Tibial artery (tissue), 4 donors: ENCODE data around the gene MICAL3.
"Not testable (repeated sequence)": the region's sequence is repeated elsewhere in the genome, so short reads cannot be mapped to it uniquely, and the experiment has no call there.

ENCODE experiments used
- DNase-seq, 2 donors: peaks; one replicate each; pipeline ENCODE4 v3.0.0-alpha.2; 2019
- H3K27ac ChIP-seq, 2 donors: fragments of 200-600 bp; sonication (generic) in 1 of 2; 1 replicate in 1 of 2; 2 replicates in 1 of 2; pipeline ENCODE4 v1.5.1; 2018 to 2019; ENCODE audit warnings: mild to moderate bottlenecking in 1 of 2
- H3K27me3 ChIP-seq, 2 donors: fragments of 200-600 bp; sonication (generic) in 1 of 2; one replicate each; pipeline versions ENCODE4 v1.5.1 to v1.6.0; 2016 to 2019
- H3K36me3 ChIP-seq, 3 donors: fragments of 200-600 bp; sonication (generic) in 2 of 3; one replicate each; pipeline ENCODE4 v1.5.1; 2016 to 2019; ENCODE audit warnings: mild to moderate bottlenecking in 2 of 3
- H3K4me1 ChIP-seq, 4 donors: fragments of 200-600 bp; sonication (generic) in 2 of 4; 1 replicate in 3 of 4; 2 replicates in 1 of 4; pipeline ENCODE4 v1.5.1; 2016 to 2019
- H3K4me3 ChIP-seq, 2 donors: fragments of 200-600 bp; sonication (generic) in 1 of 2; 1 replicate in 1 of 2; 2 replicates in 1 of 2; pipeline ENCODE4 v1.5.1; 2018 to 2019; ENCODE audit warnings: mild to moderate bottlenecking in 2 of 2
- H3K9me3 ChIP-seq, 3 donors: fragments of 200-600 bp; sonication (generic) in 1 of 3; one replicate each; pipeline ENCODE4 v1.5.1; 2016 to 2019
- CTCF ChIP-seq, 2 experiments: fragments of 200-600 bp in 1 of 2; fragments of 450-650 bp in 1 of 2; IDR thresholded peaks; one replicate each; pipeline ENCODE4 v1.5.1; 2017 to 2019; ENCODE audit warnings: antibody characterized with exemption in 2 of 2, mild to moderate bottlenecking in 1 of 2, moderate library complexity in 1 of 2
- intact Hi-C: fragments of 100-400 bp; cut with DNase I; formaldehyde crosslinking; loops from one replicate; pipeline ENCODE4 v1.15.0; 2023; ENCODE audit warnings: low total_unique reads

The MICAL3 gene

GRCh38 chr22:18024276-18024939, at the start of gene MICAL3:
Gene MICAL3, minus strand, starts transcription at chr22:18024561. Its CDS starts 117,749 bp downstream, at chr22:17906812.
- peak in 1 of 2 donors; percentile 79 for DNase-seq

GRCh38 chr22:18073927-18074326, 49.6 kb upstream of the MICAL3 start:
- not testable (repeated sequence) for H3K27me3 ChIP-seq, H3K9me3 ChIP-seq, DNase-seq, H3K36me3 ChIP-seq, H3K4me3 ChIP-seq
- Histone ChIP-seq H3K27ac (peak overlapping the region in 1 of 2 donors; percentile 10), H3K4me1 (peaks cover under 1 to 36% (median 28%) of the 10 kb centered on the region in 4 donors)
- intact Hi-C loops, result loop anchor here (10.0 kb wide), 1 partner anchor 49 kb away; the partner anchor contains the start of gene MICAL3

More at GRCh38 chr22:18024276-18024939, at the start of gene MICAL3:
- H3K4me3 ChIP-seq, result peak within 1 kb of the TSS; percentile 73 to 83
- peak within 1 kb of the TSS; percentile 87 to 92 for H3K27ac ChIP-seq
- peaks cover 0 to 34% (median 20%) of the 10 kb centered on the region in 4 donors for H3K4me1 ChIP-seq
- H3K36me3 ChIP-seq, result no peaks in the 10 kb centered on the region
- no peaks in the 10 kb centered on the region for H3K27me3 ChIP-seq
- TF ChIP-seq CTCF (IDR thresholded peaks at IDR 0.05), result peak; percentile 50 to 60
- intact Hi-C loops, result loop anchor here (5.0 to 10.0 kb wide), 2 partner anchors 50 to 112 kb away; partner anchors contain the start of gene PEX26
- no peaks in the 10 kb centered on the region for H3K9me3 ChIP-seq

- Histone ChIP-seq H3K4me3 (no peak overlapping the region), H3K27ac (peak overlapping the region in 1 of 2 donors; percentile 10), H3K9me3 (no peaks in the 10 kb centered on the region), H3K4me1 (peaks cover 0 to 36% (median 26%) of the 10 kb centered on the region in 4 donors), H3K36me3 (no peaks in the 10 kb centered on the region), H3K27me3 (no peaks in the 10 kb centered on the region)
- TF ChIP-seq CTCF (IDR thresholded peaks at IDR 0.05), result no peak
- intact Hi-C loops, result loop anchor here (10.0 kb wide), 1 partner anchor 49 kb away; the partner anchor contains the start of gene MICAL3
- no peak for DNase-seq
These were observed 49.1 kb upstream of the MICAL3 start for GRCh38 chr22:18073467-18073866.

- Histone ChIP-seq H3K27me3 (no peaks in the 10 kb centered on the region), H3K4me3 (no peak overlapping the region), H3K9me3 (no peaks in the 10 kb centered on the region), H3K36me3 (no peaks in the 10 kb centered on the region), H3K4me1 (peaks cover 0 to 44% (median 33%) of the 10 kb centered on the region in 4 donors), H3K27ac (no peak overlapping the region)
- no peak for TF ChIP-seq CTCF (IDR thresholded peaks at IDR 0.05)
- DNase-seq, result peak in 1 of 2 donors; percentile 37
- intact Hi-C loops, result loop anchor here (10.0 kb wide), 1 partner anchor 47 kb away; the partner anchor contains the start of gene MICAL3
These were observed 47.6 kb upstream of the MICAL3 start for GRCh38 chr22:18071968-18072310.

- H3K36me3 ChIP-seq, H3K27ac ChIP-seq, H3K4me3 ChIP-seq, H3K9me3 ChIP-seq, H3K27me3 ChIP-seq, DNase-seq: not testable (repeated sequence)
- peaks cover 0 to 44% (median 29%) of the 10 kb centered on the region in 4 donors for H3K4me1 ChIP-seq
- intact Hi-C loops, result loop anchor here (10.0 kb wide), 1 partner anchor 47 kb away; the partner anchor contains the start of gene MICAL3
These were observed 47.1 kb upstream of the MICAL3 start for GRCh38 chr22:18071307-18071967.

- intact Hi-C loops, result loop anchor here (10.0 kb wide), 1 partner anchor 46 kb away; the partner anchor contains the start of gene MICAL3
- TF ChIP-seq CTCF (IDR thresholded peaks at IDR 0.05), result no peak
These were observed 46.4 kb upstream of the MICAL3 start for GRCh38 chr22:18070556-18071306.

More at GRCh38 chr22:18070556-18071306, 46.4 kb upstream of the MICAL3 start:
- peaks cover 0 to 41% (median 26%) of the 10 kb centered on the region in 4 donors for H3K4me1 ChIP-seq
- no peaks in the 10 kb centered on the region for H3K36me3 ChIP-seq
- DNase-seq, result peak in 1 of 2 donors; percentile 46
- H3K27ac ChIP-seq, result no peak overlapping the region
- H3K27me3 ChIP-seq, result no peaks in the 10 kb centered on the region
- no peaks in the 10 kb centered on the region for H3K9me3 ChIP-seq
- no peak overlapping the region for H3K4me3 ChIP-seq
